K562 (cell line): ENCODE data around the gene EFCAB10. TPM values are rescaled to one million over a fixed set of nuclear protein-coding genes. Genes with fewer than 3 reads are reported as not detected.

ENCODE experiments used
- ARHGAP35 ChIP-seq: fragments of 450-650 bp; IDR thresholded peaks from 2 replicates; pipeline ENCODE4 v1.6.1; 2018; ENCODE audit not compliant: partially characterized antibody
- DACH1 ChIP-seq: fragments of 450-650 bp; IDR thresholded peaks from 2 replicates; pipeline ENCODE4 v1.6.1; 2018; ENCODE audit not compliant: partially characterized antibody
- FOXK2 ChIP-seq, 2 experiments: fragments of 450-650 bp; IDR thresholded peaks in 1 of 2; conservative IDR thresholded peaks in 1 of 2; 2 replicates each; pipeline ENCODE4 v1.6.1; 2016; ENCODE audit warnings: low read depth in 2 of 2, mild to moderate bottlenecking in 1 of 2
- HDAC1 ChIP-seq, 2 experiments: fragments of 450-650 bp; IDR thresholded peaks; 2 replicates each; pipeline ENCODE4 v1.6.1; 2016 to 2017; ENCODE audit warnings: inconsistent platforms in 1 of 2, mild to moderate bottlenecking in 1 of 2, moderate library complexity in 1 of 2
- JUN ChIP-seq, 2 experiments: sonication (generic) in 1 of 2; formaldehyde crosslinking in 1 of 2; IDR thresholded peaks; 2 replicates each; pipeline versions ENCODE4 v1.6.1 to v1.8.0; 2012 to 2022; ENCODE audit warnings: borderline replicate concordance in 2 of 2, mild to moderate bottlenecking in 2 of 2, improper control_type of control experiment in 1 of 2, low read depth in 1 of 2, low read length in 1 of 2, missing genetic modification reagents in 1 of 2
- L3MBTL2 ChIP-seq: fragments of 450-650 bp; IDR thresholded peaks from 2 replicates; pipeline ENCODE4 v1.6.1; 2016; ENCODE audit warnings: mild to moderate bottlenecking, moderate library complexity
- NBN ChIP-seq: fragments of 450-650 bp; IDR thresholded peaks from 2 replicates; pipeline ENCODE4 v1.6.1; 2016; ENCODE audit warnings: low read depth, mild to moderate bottlenecking
- NCOR1 ChIP-seq: fragments of 450-650 bp; IDR thresholded peaks from 2 replicates; pipeline ENCODE4 v1.6.1; 2016; ENCODE audit warnings: mild to moderate bottlenecking, moderate library complexity
- RBM39 ChIP-seq: fragments of 200-400 bp; formaldehyde crosslinking; optimal IDR thresholded peaks from 2 replicates; pipeline ENCODE3; 2018; ENCODE audit warnings: low read depth, low read length
- SMAD1 ChIP-seq: fragments of 150-350 bp; IDR thresholded peaks from 2 replicates; pipeline ENCODE4 v1.6.1; 2014; ENCODE audit warnings: low read length, low read depth; ENCODE audit not compliant: partially characterized antibody
- ZFP1 ChIP-seq: fragments of 450-650 bp; formaldehyde crosslinking; IDR thresholded peaks from 2 replicates; pipeline ENCODE4 v1.4.0; 2020; ENCODE audit warnings: mild to moderate bottlenecking, mixed read lengths
- ZNF121 ChIP-seq: sonication (generic); formaldehyde crosslinking; conservative IDR thresholded peaks from 2 replicates; pipeline ENCODE4 v1.8.0; 2022; ENCODE audit warnings: missing genetic modification reagents
- ZNF239 ChIP-seq: fragments of 250-450 bp; sonication (Bioruptor Pico); IDR thresholded peaks from 2 replicates; pipeline ENCODE4 v1.4.0; 2020; ENCODE audit warnings: mild to moderate bottlenecking
- ZNF584 ChIP-seq: fragments of 200-800 bp; sonication (Bioruptor generic); IDR thresholded peaks from 2 replicates; pipeline ENCODE4 v1.6.1; 2016; ENCODE audit warnings: low read depth, mild to moderate bottlenecking, missing genetic modification characterization, missing compliant biosample characterization
- polyA plus RNA-seq, 8 experiments: library from polyadenylated mRNA; depleted of rRNA in 4 of 8; stranded (reverse) in 5 of 8; unstranded in 3 of 8; fragments of >200 nt; fragmentation: Nextera tagmentation in 2 of 8; fragmentation: Illumina TruSeq in 1 of 8; extraction: Ambion mirVana in 2 of 8; extraction: Trizol in 1 of 8; gene quantifications; 2 replicates each; pipeline versions ENCODE4 v1.2.1 to v1.2.3, GENCODE V29; 2011 to 2014; ENCODE audit warnings: inconsistent platforms in 1 of 8, missing spikeins in 1 of 8
- total RNA-seq, 7 experiments: library from RNA; depleted of rRNA in 6 of 7; stranded (reverse); fragments of >200 nt in 6 of 7; fragmentation: Illumina TruSeq in 2 of 7; extraction: Trizol in 2 of 7; gene quantifications; 2 replicates each; pipeline versions ENCODE4 v1.2.1 to v1.2.3, GENCODE V29; 2011 to 2021; ENCODE audit warnings: low replicate concordance in 1 of 7
- TF ChIP-seq, protein P1 (sequence below): fragments of 150-350 bp; IDR thresholded peaks from 2 replicates; pipeline ENCODE4 v1.6.1; 2014; ENCODE audit warnings: low read depth, mild to moderate bottlenecking, low read length, borderline replicate concordance
- TF ChIP-seq, protein P2 (sequence below): fragments of 200-400 bp; formaldehyde crosslinking; IDR thresholded peaks from 2 replicates; pipeline ENCODE4 v1.6.1; 2017; ENCODE audit warnings: mild to moderate bottlenecking, low read depth, low read length, moderate library complexity
- TF ChIP-seq, protein P3 (sequence below), 2 experiments: fragments of 450-650 bp; conservative IDR thresholded peaks; 2 replicates each; pipeline ENCODE4 v1.6.1; 2017; ENCODE audit warnings: mild to moderate bottlenecking in 2 of 2, moderate library complexity in 2 of 2
- TF ChIP-seq, protein P4 (sequence below): fragments of 450-650 bp; formaldehyde crosslinking; IDR thresholded peaks from 2 replicates; pipeline ENCODE4 v1.4.0; 2022; ENCODE audit warnings: mild to moderate bottlenecking, moderate library complexity

EFCAB10 gene
- total and polyA plus RNA-seq, 9 of the 15 experiments (the other 6 are each of a cell fraction or from before 2014, with no cell fraction given), result 5.0 to 21.4 (median 16.8) TPM

DNA sequence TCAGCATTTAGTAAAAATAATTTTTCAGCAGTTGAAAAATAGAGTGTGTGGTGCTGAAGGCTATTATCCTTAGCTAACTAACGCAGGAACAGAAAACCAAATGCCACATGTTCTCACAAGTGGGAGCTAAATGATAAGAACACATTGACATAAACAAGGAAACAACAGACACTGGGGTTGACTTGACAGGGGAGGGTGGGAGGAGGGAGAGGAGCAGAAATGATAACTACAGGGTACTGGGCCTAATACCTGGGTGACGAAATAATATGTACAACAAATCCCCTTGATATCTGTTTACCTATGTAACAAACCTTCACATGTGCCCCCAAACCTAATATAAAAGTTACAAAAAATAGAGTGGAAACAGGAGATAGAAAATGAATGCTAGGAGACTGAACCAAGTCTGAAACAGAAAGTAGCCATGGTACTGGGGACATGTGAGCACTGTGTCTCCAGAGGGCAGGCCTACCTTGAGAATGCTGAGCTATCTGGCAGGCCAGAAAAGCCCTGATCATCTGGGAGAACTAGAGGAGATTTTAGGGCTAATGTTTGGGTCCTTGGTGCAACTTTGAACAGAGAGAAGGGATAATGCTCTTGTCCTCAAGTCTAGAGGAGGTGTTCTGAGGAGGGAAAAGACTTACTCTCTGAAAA is 4.7 kb upstream of the EFCAB10 start (continued):
- TF ChIP-seq ZNF584 (CRISPR knock-in tag), result 0 out of 2 replicates have a peak, but pooled peaks have one; percentile 34
- TF ChIP-seq ZNF239, result no peak
- no peak for TF ChIP-seq ZNF121 (CRISPR knock-in tag)
- TF ChIP-seq JUN (IDR thresholded peaks at IDR 0.05; ENCODE audit: borderline replicate concordance, low read depth, low read length), result no peak
- no peak for TF ChIP-seq JUN (CRISPR knock-in tag; IDR thresholded peaks at IDR 0.05; ENCODE audit: borderline replicate concordance)
- TF ChIP-seq, protein P1, sequence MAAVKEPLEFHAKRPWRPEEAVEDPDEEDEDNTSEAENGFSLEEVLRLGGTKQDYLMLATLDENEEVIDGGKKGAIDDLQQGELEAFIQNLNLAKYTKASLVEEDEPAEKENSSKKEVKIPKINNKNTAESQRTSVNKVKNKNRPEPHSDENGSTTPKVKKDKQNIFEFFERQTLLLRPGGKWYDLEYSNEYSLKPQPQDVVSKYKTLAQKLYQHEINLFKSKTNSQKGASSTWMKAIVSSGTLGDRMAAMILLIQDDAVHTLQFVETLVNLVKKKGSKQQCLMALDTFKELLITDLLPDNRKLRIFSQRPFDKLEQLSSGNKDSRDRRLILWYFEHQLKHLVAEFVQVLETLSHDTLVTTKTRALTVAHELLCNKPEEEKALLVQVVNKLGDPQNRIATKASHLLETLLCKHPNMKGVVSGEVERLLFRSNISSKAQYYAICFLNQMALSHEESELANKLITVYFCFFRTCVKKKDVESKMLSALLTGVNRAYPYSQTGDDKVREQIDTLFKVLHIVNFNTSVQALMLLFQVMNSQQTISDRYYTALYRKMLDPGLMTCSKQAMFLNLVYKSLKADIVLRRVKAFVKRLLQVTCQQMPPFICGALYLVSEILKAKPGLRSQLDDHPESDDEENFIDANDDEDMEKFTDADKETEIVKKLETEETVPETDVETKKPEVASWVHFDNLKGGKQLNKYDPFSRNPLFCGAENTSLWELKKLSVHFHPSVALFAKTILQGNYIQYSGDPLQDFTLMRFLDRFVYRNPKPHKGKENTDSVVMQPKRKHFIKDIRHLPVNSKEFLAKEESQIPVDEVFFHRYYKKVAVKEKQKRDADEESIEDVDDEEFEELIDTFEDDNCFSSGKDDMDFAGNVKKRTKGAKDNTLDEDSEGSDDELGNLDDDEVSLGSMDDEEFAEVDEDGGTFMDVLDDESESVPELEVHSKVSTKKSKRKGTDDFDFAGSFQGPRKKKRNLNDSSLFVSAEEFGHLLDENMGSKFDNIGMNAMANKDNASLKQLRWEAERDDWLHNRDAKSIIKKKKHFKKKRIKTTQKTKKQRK, result no peak
- TF ChIP-seq L3MBTL2, result peak; percentile 57
- TF ChIP-seq, protein P2, sequence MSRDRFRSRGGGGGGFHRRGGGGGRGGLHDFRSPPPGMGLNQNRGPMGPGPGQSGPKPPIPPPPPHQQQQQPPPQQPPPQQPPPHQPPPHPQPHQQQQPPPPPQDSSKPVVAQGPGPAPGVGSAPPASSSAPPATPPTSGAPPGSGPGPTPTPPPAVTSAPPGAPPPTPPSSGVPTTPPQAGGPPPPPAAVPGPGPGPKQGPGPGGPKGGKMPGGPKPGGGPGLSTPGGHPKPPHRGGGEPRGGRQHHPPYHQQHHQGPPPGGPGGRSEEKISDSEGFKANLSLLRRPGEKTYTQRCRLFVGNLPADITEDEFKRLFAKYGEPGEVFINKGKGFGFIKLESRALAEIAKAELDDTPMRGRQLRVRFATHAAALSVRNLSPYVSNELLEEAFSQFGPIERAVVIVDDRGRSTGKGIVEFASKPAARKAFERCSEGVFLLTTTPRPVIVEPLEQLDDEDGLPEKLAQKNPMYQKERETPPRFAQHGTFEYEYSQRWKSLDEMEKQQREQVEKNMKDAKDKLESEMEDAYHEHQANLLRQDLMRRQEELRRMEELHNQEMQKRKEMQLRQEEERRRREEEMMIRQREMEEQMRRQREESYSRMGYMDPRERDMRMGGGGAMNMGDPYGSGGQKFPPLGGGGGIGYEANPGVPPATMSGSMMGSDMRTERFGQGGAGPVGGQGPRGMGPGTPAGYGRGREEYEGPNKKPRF, result no peak
- TF ChIP-seq ZFP1 (CRISPR knock-in tag), result no peak
- TF ChIP-seq RBM39, result no peak
- TF ChIP-seq ARHGAP35, result no peak
- peak; percentile 41; the same call in 1 of the 2 replicates for TF ChIP-seq NCOR1
- peak in 1 of 2 experiments; percentile 42; a peak in 2 of 4 replicates for TF ChIP-seq HDAC1 (IDR thresholded peaks at IDR 0.05)
- TF ChIP-seq DACH1, result no peak
- TF ChIP-seq FOXK2 (conservative IDR thresholded peaks at IDR 0.05 in 1 of 2, IDR thresholded peaks at IDR 0.05 in 1 of 2; ENCODE audit: low read depth in 2 of 2), result peak; percentile 97 to 98
- TF ChIP-seq, protein P3, sequence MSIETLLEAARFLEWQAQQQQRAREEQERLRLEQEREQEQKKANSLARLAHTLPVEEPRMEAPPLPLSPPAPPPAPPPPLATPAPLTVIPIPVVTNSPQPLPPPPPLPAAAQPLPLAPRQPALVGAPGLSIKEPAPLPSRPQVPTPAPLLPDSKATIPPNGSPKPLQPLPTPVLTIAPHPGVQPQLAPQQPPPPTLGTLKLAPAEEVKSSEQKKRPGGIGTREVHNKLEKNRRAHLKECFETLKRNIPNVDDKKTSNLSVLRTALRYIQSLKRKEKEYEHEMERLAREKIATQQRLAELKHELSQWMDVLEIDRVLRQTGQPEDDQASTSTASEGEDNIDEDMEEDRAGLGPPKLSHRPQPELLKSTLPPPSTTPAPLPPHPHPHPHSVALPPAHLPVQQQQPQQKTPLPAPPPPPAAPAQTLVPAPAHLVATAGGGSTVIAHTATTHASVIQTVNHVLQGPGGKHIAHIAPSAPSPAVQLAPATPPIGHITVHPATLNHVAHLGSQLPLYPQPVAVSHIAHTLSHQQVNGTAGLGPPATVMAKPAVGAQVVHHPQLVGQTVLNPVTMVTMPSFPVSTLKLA (conservative IDR thresholded peaks at IDR 0.05), result peak; percentile 77 to 82
- peak; percentile 32; the same call in 1 of the 2 replicates for TF ChIP-seq NBN
- TF ChIP-seq, protein P4, sequence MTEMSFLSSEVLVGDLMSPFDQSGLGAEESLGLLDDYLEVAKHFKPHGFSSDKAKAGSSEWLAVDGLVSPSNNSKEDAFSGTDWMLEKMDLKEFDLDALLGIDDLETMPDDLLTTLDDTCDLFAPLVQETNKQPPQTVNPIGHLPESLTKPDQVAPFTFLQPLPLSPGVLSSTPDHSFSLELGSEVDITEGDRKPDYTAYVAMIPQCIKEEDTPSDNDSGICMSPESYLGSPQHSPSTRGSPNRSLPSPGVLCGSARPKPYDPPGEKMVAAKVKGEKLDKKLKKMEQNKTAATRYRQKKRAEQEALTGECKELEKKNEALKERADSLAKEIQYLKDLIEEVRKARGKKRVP, result 0 out of 2 replicates have a peak, but pooled peaks have one; percentile 3
- TF ChIP-seq SMAD1, result no peak
